ENCODE data around the gene SCGB1D2. TPM values are rescaled to one million over a fixed set of nuclear protein-coding genes. Genes with fewer than 3 reads are reported as not detected.
"Not testable (repeated sequence)": the region's sequence is repeated elsewhere in the genome, so short reads cannot be mapped to it uniquely, and the experiment has no call there.

The SCGB1D2 gene
- total and polyA plus RNA-seq, 9 of the 15 experiments (the other 6 are each of a cell fraction or from before 2014, with no cell fraction given): not detected

GRCh38 chr11:62195010-62195409 is 47.0 kb upstream of the SCGB1D2 start:
- H3K4me2 ChIP-seq (ENCODE audit: insufficient read depth, low read length); H3K36me3 ChIP-seq (ENCODE audit: control insufficient read depth, insufficient read depth, low read length); DNase-seq (ENCODE audit: extremely low read depth in 1 of 4, low spot score in 3 of 4); FAIRE-seq; H3K27ac ChIP-seq (ENCODE audit: extremely low read depth, low read depth, low read length); H2AFZ ChIP-seq (ENCODE audit: low read depth, low read length); CTCF ChIA-PET (ENCODE audit: low intra/inter-chr PET ratio); H3K9me1 ChIP-seq (ENCODE audit: control insufficient read depth, insufficient read depth, low read length); H3K4me3 ChIP-seq; H3K79me2 ChIP-seq (ENCODE audit: control insufficient read depth, insufficient read depth, low read length); H3K4me1 ChIP-seq (replicated peaks in 1 of 2; ENCODE audit: control insufficient read depth in 2 of 2, insufficient read depth in 2 of 2, low read length in 2 of 2); H3K9ac ChIP-seq (ENCODE audit: insufficient read depth in 1 of 2, low read depth in 2 of 2, low read length in 2 of 2); in situ Hi-C loops (cut with MboI); H4K20me1 ChIP-seq (replicated peaks; ENCODE audit: control insufficient read depth, insufficient read depth, low read length); BruUV-seq (replicated peaks); H3K9me3 ChIP-seq (replicated peaks; ENCODE audit: control insufficient read depth, insufficient read depth, low read depth, low read length); ATAC-seq; POLR2A ChIA-PET: not testable (repeated sequence)
- intact Hi-C loops (cut with micrococcal nuclease): loop anchor here (5.0 kb wide), 1 partner anchor 182 kb away; no protein-coding TSS in a partner anchor
- H3K27me3 ChIP-seq (ENCODE audit: control insufficient read depth in 2 of 2, insufficient read depth in 2 of 2, low read length in 2 of 2): peaks cover 17 to 42% of the 10 kb centered on the region in 2 experiments
- WGBS (ENCODE audit: insufficient coverage, low coverage, missing lambda C conversion rate): 0% methylated on average over 3 of the region's 9 CpGs

DNA sequence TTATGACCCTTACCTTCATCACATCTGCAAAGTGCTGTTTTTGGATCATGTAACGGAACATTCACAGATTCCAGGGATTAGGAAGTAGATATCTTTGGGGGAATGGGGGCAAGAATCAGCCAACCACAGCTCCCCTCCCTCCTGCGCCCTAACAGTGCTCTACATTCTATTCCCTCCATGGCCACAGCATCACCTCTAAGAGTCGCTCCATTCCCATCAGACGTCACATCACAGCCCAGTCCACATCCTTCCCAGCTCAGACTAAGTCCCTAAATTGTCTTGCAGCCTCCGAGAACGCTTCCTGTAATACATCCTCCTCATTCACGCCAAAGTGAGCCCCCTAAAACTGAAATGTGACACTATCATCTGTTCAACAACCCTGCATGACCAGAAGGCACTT is 46.1 kb upstream of the SCGB1D2 start:
- H3K36me3 ChIP-seq (ENCODE audit: control insufficient read depth, insufficient read depth, low read length): no peaks in the 10 kb centered on the region
- BruUV-seq (replicated peaks): no TSS peak
- H3K4me1 ChIP-seq (replicated peaks in 1 of 2; ENCODE audit: control insufficient read depth in 2 of 2, insufficient read depth in 2 of 2, low read length in 2 of 2): no peaks in the 10 kb centered on the region; a peak in 1 of 5 replicates
- H3K9me3 ChIP-seq (replicated peaks; ENCODE audit: control insufficient read depth, insufficient read depth, low read depth, low read length): no peaks in the 10 kb centered on the region
- H3K79me2 ChIP-seq (ENCODE audit: control insufficient read depth, insufficient read depth, low read length): no peaks in the 10 kb centered on the region
- ATAC-seq (peak; percentile 95), DNase-seq (ENCODE audit: extremely low read depth in 1 of 4, low spot score in 3 of 4) (peak; percentile 30 to 39 (median 34)), FAIRE-seq (peak; percentile 67)
- H4K20me1 ChIP-seq (replicated peaks; ENCODE audit: control insufficient read depth, insufficient read depth, low read length): no peaks in the 10 kb centered on the region
- no peak overlapping the region for H3K9ac ChIP-seq (ENCODE audit: insufficient read depth in 1 of 2, low read depth in 2 of 2, low read length in 2 of 2)
- intact Hi-C loops (cut with micrococcal nuclease) (loop anchor here (1.0 to 5.0 kb wide), 2 partner anchors 129 to 181 kb away; no protein-coding TSS in a partner anchor), in situ Hi-C loops (cut with MboI) (no loop called here)
- H3K4me3 ChIP-seq: no peak overlapping the region
- ChIA-PET POLR2A (no interaction called here), CTCF (ENCODE audit: low intra/inter-chr PET ratio) (interaction anchor here (0.6 kb wide), 1 partner anchor 115 kb away, joined by 3 read pairs; no protein-coding TSS in a partner anchor)
- 4% methylated on average over 7 of the region's 7 CpGs for WGBS (ENCODE audit: insufficient coverage, low coverage, missing lambda C conversion rate)
- H2AFZ ChIP-seq (ENCODE audit: low read depth, low read length): no peak overlapping the region
- peaks cover 9 to 34% of the 10 kb centered on the region in 2 experiments; a peak in 4 of 5 replicates for H3K27me3 ChIP-seq (ENCODE audit: control insufficient read depth in 2 of 2, insufficient read depth in 2 of 2, low read length in 2 of 2)
- no peaks in the 10 kb centered on the region for H3K9me1 ChIP-seq (ENCODE audit: control insufficient read depth, insufficient read depth, low read length)
- H3K4me2 ChIP-seq (ENCODE audit: insufficient read depth, low read length): no peak overlapping the region
- H3K27ac ChIP-seq (ENCODE audit: extremely low read depth, low read depth, low read length): no peak overlapping the region
- TF ChIP-seq NELFE (IDR thresholded peaks at IDR 0.05; ENCODE audit: insufficient read depth, insufficient read length) (no peak), CEBPB (tag; IDR thresholded peaks at IDR 0.05) (no peak), ZNF785 (CRISPR knock-in tag; IDR thresholded peaks at IDR 0.05) (no peak), ZBTB9 (CRISPR knock-in tag; IDR thresholded peaks at IDR 0.05) (no peak), MNT (conservative IDR thresholded peaks at IDR 0.05) (no peak), CCNT2 (IDR thresholded peaks at IDR 0.05; ENCODE audit: borderline replicate concordance, extremely low read depth, insufficient read length, low read depth, low read length) (no peak), HINFP (tag; conservative IDR thresholded peaks at IDR 0.05; ENCODE audit: low read depth) (no peak), SMC3 (conservative IDR thresholded peaks at IDR 0.05; ENCODE audit: insufficient read depth, low read depth, low read length) (0 out of 2 replicates have a peak, but pooled peaks have one; percentile 22), BRCA1 (IDR thresholded peaks at IDR 0.05) (no peak), BRCA1 (CRISPR knock-in tag; IDR thresholded peaks at IDR 0.05) (no peak)

Measured in K562 (cell line).